Activated naive CD4-positive, alpha-beta T cell treated with anti-CD3 and anti-CD28 coated beads, Interleukin-2, amount 50 U/mL, for 24 hours (primary cell): ENCODE data around the gene IL17F.

Source experiments
- H3K27ac Mint-ChIP-seq: one replicate; pipeline ENCODE4 v1.8.0; 2021; ENCODE audit warnings: mild to moderate bottlenecking, mixed read lengths
- H3K27me3 Mint-ChIP-seq: one replicate; pipeline ENCODE4 v1.8.0; 2021; ENCODE audit warnings: mixed read lengths
- H3K36me3 Mint-ChIP-seq: one replicate; pipeline ENCODE4 v1.8.0; 2021; ENCODE audit warnings: mixed read lengths
- H3K4me1 Mint-ChIP-seq: one replicate; pipeline ENCODE4 v1.8.0; 2021; ENCODE audit warnings: mixed read lengths
- H3K4me3 Mint-ChIP-seq: one replicate; pipeline ENCODE4 v1.8.0; 2021; ENCODE audit warnings: mild to moderate bottlenecking, mixed read lengths
- H3K9me3 Mint-ChIP-seq: one replicate; pipeline ENCODE4 v1.8.0; 2021; ENCODE audit warnings: mixed read lengths

Gene IL17F

GRCh38 chr6:52244400-52244799 lies at the start of gene IL17F:
IL17F (minus strand) TSS chr6:52244500; CDS start chr6:52244429, 71 bp downstream.
- peaks cover 2% of the 10 kb centered on the region for H3K27me3 Mint-ChIP-seq

DNA sequence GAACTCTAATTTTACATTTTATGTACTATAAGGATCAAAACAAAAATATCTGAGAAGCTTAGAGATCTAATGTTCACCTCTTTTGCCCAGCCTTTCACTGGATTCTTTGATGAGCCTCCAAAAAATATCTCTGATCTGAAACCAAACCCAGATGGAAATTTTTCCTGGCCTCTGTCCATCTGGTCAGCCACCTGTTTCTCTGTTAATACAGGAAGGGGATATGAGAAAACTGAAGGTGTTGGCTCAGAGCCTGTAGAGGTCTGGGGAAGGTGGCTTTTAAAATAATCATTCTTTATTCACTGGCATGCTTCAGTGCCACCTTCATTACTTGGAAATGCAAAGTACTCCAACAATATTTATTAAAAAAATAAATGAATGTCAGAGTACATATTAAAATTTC lies 48.8 kb upstream of the IL17F start:
- Mint-ChIP-seq H3K27me3 (no peaks in the 10 kb centered on the region), H3K4me3 (no peak overlapping the region), H3K36me3 (no peaks in the 10 kb centered on the region), H3K27ac (no peak overlapping the region), H3K9me3 (no peaks in the 10 kb centered on the region), H3K4me1 (peaks cover 43% of the 10 kb centered on the region)

More at GRCh38 chr6:52244400-52244799, at the start of gene IL17F:
- H3K27ac Mint-ChIP-seq = no peak within 1 kb of the TSS
- H3K36me3 Mint-ChIP-seq = no peaks in the 10 kb centered on the region
- H3K4me3 Mint-ChIP-seq = no peak within 1 kb of the TSS
- no peaks in the 10 kb centered on the region for H3K4me1 Mint-ChIP-seq
- H3K9me3 Mint-ChIP-seq = no peaks in the 10 kb centered on the region

- peaks cover 34% of the 10 kb centered on the region for H3K4me1 Mint-ChIP-seq
- no peak overlapping the region for H3K27ac Mint-ChIP-seq
- no peak overlapping the region for H3K4me3 Mint-ChIP-seq
- H3K36me3 Mint-ChIP-seq = no peaks in the 10 kb centered on the region
- no peaks in the 10 kb centered on the region for H3K27me3 Mint-ChIP-seq
- no peaks in the 10 kb centered on the region for H3K9me3 Mint-ChIP-seq
Measured at GRCh38 chr6:52288841-52289240, 44.5 kb upstream of the IL17F start.

- Mint-ChIP-seq H3K9me3 (no peaks in the 10 kb centered on the region), H3K27me3 (no peaks in the 10 kb centered on the region), H3K27ac (no peak overlapping the region), H3K4me1 (peaks cover 39% of the 10 kb centered on the region), H3K4me3 (no peak overlapping the region), H3K36me3 (peaks cover under 1% of the 10 kb centered on the region)
Measured at GRCh38 chr6:52288216-52288615, 43.9 kb upstream of the IL17F start.

DNA sequence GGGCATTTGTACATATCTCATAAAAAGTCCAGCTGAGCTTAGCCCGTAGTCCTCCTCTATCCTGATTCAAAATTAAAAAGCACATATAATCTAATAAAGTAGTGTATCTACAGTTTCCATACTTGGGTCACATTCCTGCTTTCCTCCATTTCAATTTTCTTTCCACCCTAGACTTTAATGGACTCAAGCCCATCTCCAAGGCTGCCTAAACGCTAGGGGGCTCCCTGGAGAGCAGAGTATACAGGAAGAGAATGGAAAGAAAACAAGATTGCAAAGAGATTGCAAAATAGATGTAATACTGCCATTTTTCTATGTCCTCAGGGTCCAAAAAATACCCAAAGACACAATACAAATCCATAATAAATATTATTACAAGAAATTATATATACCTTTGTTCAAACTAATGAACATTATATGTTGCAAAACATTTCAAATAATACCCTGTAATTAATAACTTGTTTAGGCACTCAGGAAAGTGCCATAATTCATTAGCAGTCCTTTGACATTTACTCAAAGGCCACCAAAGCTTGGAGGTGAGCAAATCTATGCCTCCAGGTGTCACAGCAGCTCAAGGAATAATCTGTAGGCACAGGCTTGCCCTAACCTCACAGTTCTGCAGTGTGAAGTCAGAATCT lies 42.6 kb upstream of the IL17F start:
- peak overlapping the region; percentile 80 for H3K27ac Mint-ChIP-seq
- H3K9me3 Mint-ChIP-seq = no peaks in the 10 kb centered on the region
- H3K27me3 Mint-ChIP-seq = no peaks in the 10 kb centered on the region
- peaks cover 9% of the 10 kb centered on the region for H3K36me3 Mint-ChIP-seq
- H3K4me1 Mint-ChIP-seq = peaks cover 51% of the 10 kb centered on the region
- peak overlapping the region; percentile 30 for H3K4me3 Mint-ChIP-seq

- H3K36me3 Mint-ChIP-seq = peaks cover 19% of the 10 kb centered on the region
- peak overlapping the region; percentile 80 for H3K27ac Mint-ChIP-seq
- no peaks in the 10 kb centered on the region for H3K9me3 Mint-ChIP-seq
- H3K4me3 Mint-ChIP-seq = no peak overlapping the region
- peaks cover 63% of the 10 kb centered on the region for H3K4me1 Mint-ChIP-seq
- no peaks in the 10 kb centered on the region for H3K27me3 Mint-ChIP-seq
Measured at GRCh38 chr6:52285177-52286068, 41.1 kb upstream of the IL17F start.

DNA sequence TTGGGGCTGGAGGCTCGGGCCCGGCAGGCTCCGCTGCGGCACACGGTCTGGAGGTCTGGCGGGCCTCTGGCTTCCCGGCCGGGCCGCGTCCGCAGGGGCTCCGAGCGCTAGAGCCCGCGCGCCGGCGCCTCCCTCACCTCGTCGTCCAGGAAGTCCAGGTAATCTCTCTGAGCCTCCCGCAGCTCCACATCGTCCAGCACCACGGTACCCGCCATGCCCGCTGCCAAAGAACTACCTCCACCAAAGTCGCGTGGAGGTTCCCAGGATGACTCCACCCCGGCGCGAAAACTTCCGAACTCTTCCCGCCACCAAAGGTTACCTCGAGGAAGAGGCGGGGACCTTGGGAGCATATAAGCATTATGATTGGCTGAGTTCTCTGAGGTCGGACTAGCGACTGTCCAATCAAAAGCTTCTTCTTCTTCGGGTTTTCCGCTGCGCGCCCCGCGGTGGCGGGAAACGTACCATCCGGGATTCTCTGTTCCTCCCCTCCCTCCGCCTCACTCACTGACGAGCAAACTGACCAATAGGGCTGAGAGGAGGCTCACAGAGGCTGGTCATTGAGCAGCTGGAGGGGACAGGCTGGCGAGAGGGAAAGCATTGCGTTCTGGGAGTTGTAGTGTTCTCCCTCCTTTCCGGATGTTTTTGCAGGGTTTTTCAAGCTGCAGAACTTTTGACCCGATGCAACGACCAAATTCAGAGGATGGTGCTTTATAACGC lies 40.3 kb upstream of the IL17F start, which contains the start of gene MCM3:
Gene MCM3 (minus strand): TSS at position 283 of the 717 bp plus-strand sequence. CDS start 68 bp downstream, at position 215.
- H3K27ac Mint-ChIP-seq = no peak within 1 kb of the TSS
- H3K4me3 Mint-ChIP-seq = no peak within 1 kb of the TSS
- H3K9me3 Mint-ChIP-seq = no peaks in the 10 kb centered on the region
- peaks cover 20% of the 10 kb centered on the region for H3K36me3 Mint-ChIP-seq
- H3K27me3 Mint-ChIP-seq = no peaks in the 10 kb centered on the region
- peaks cover 60% of the 10 kb centered on the region for H3K4me1 Mint-ChIP-seq

DNA sequence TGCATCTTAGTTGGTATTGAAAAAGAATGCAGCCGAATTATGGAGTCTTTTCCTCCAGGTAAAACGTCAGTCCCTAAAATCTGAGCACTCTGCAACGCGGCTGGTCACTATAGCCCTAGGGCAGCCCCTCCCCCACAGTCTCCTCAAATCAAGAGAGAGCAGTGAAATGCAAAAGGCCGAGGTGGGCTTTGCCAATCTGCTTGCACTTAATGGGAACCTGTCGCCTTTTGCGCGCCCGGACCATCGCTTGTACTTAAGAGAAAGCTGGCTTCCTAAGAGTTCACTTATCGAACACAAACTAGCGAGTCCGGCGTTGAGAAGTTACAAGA lies 39.8 kb upstream of the IL17F start:
- peaks cover 59% of the 10 kb centered on the region for H3K4me1 Mint-ChIP-seq
- peaks cover 20% of the 10 kb centered on the region for H3K36me3 Mint-ChIP-seq
- no peak overlapping the region for H3K27ac Mint-ChIP-seq
- no peak overlapping the region for H3K4me3 Mint-ChIP-seq
- H3K9me3 Mint-ChIP-seq = no peaks in the 10 kb centered on the region
- no peaks in the 10 kb centered on the region for H3K27me3 Mint-ChIP-seq

GRCh38 chr6:52283111-52283510 lies 38.8 kb upstream of the IL17F start:
- Mint-ChIP-seq H3K36me3 (peaks cover 20% of the 10 kb centered on the region), H3K27ac (peak overlapping the region; percentile 37), H3K27me3 (no peaks in the 10 kb centered on the region), H3K9me3 (no peaks in the 10 kb centered on the region), H3K4me1 (peaks cover 56% of the 10 kb centered on the region), H3K4me3 (no peak overlapping the region)

- Mint-ChIP-seq H3K36me3 (peaks cover 15% of the 10 kb centered on the region), H3K9me3 (no peaks in the 10 kb centered on the region), H3K27ac (no peak overlapping the region), H3K4me1 (peaks cover 20% of the 10 kb centered on the region), H3K27me3 (no peaks in the 10 kb centered on the region), H3K4me3 (no peak overlapping the region)
Measured at GRCh38 chr6:52276130-52276529, 31.8 kb upstream of the IL17F start.

DNA sequence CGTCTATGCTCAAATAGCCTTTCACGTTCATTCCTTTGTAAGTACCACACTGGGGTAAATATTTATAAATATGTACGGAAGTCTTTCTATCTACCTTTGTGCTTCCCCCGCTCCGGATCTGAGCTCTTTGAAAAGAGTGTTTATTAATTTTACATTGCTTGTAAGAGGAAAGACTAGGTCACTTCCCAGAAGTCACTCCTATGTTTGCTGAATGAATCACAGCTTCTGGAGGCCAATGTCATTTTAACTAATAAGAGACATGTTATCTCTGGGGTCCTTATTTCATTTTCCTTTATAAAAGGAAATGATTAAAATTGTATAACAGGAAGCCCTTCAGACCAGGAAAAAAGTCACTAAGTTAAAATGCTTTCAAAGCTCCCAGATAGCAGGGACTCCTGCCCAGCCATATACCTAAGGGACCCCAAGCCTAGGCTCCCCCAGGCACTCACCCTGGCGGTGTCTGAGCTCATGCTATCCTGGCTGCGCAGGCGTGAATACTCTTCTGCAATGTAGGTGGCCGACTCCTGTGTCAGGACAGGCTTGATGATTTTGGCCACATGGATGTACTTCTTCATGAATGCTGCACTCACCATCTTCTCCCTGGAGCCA lies 27.7 kb upstream of the IL17F start:
- no peak overlapping the region for H3K27ac Mint-ChIP-seq
- no peaks in the 10 kb centered on the region for H3K27me3 Mint-ChIP-seq
- H3K4me3 Mint-ChIP-seq = no peak overlapping the region
- peaks cover 22% of the 10 kb centered on the region for H3K36me3 Mint-ChIP-seq
- H3K4me1 Mint-ChIP-seq = peaks cover 6% of the 10 kb centered on the region
- H3K9me3 Mint-ChIP-seq = no peaks in the 10 kb centered on the region

DNA sequence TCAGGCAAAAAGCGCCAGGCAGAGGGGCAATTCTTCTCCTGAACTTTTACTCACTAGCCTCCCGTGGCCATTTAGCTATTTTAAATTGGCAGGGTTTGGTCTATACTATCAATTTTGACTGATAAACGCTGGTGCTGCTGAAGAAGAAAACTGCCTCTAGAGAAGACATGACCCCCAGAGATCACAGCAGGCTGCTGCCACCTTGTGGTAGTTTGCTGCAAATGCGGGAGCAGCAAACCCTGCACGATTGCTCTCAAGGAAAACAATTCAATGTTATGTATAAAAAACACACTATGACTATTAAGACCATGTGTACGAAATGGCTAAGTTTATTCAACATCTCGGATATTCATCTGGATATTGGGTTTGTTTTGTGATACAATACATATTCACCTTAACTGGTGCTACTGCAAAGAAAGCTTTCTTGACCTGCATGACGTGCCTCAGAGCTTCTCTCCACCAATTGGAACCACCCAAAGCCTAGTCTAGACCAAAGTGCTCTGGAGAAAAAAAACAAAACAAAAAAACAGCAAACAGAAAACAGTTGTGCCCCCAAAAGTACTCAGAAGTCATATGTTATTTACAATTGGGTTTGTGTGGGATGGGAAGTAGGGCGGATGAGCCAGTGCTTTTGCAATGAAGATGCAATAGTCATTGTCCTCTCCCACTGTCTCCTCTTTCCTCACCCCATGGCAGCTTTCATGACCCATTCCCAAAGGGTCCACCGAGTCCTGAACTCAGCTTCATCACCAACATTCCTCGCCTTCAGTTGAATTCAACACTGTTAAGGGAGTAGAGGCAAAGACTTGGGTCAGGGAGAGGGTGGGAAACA lies 19.6 kb upstream of the IL17F start:
- peaks cover 30% of the 10 kb centered on the region for H3K36me3 Mint-ChIP-seq
- H3K27me3 Mint-ChIP-seq = no peaks in the 10 kb centered on the region
- no peaks in the 10 kb centered on the region for H3K9me3 Mint-ChIP-seq
- no peak overlapping the region for H3K4me3 Mint-ChIP-seq
- H3K4me1 Mint-ChIP-seq = peaks cover 11% of the 10 kb centered on the region
- H3K27ac Mint-ChIP-seq = no peak overlapping the region

- H3K27ac Mint-ChIP-seq = peak overlapping the region; percentile 55
- H3K9me3 Mint-ChIP-seq = no peaks in the 10 kb centered on the region
- peaks cover 11% of the 10 kb centered on the region for H3K4me1 Mint-ChIP-seq
- peaks cover 25% of the 10 kb centered on the region for H3K36me3 Mint-ChIP-seq
- H3K4me3 Mint-ChIP-seq = peak overlapping the region; percentile 68
- H3K27me3 Mint-ChIP-seq = no peaks in the 10 kb centered on the region
Measured at GRCh38 chr6:52262620-52263344, 18.5 kb upstream of the IL17F start.

GRCh38 chr6:52261229-52261628 lies 16.9 kb upstream of the IL17F start:
- H3K9me3 Mint-ChIP-seq = no peaks in the 10 kb centered on the region
- no peaks in the 10 kb centered on the region for H3K27me3 Mint-ChIP-seq
- H3K36me3 Mint-ChIP-seq = peaks cover 20% of the 10 kb centered on the region
- peaks cover 11% of the 10 kb centered on the region for H3K4me1 Mint-ChIP-seq
- H3K4me3 Mint-ChIP-seq = no peak overlapping the region
- peak overlapping the region; percentile 62 for H3K27ac Mint-ChIP-seq
